Embryonic facial prominence (tissue), 1 donor: ENCODE results near the gene FANCL.
"Not testable (repeated sequence)": the region's sequence is repeated elsewhere in the genome, so short reads cannot be mapped to it uniquely, and the experiment has no call there.

Source experiments
- DNase-seq: peaks from one replicate; pipeline ENCODE4 v3.0.0-alpha.2; 2016; ENCODE audit errors: extremely low spot score

FANCL gene

GRCh38 chr2:58240670-58241545, at the start of gene FANCL:
TSS of gene FANCL (minus strand) at chr2:58241325. CDS start at chr2:58241313, 12 bp downstream.
- peak; percentile 52 for DNase-seq

GRCh38 chr2:58289029-58289428, 47.9 kb upstream of the FANCL start:
- DNase-seq = no peak

- no peak for DNase-seq
Measured at GRCh38 chr2:58283931-58284330, 42.8 kb upstream of the FANCL start.

- DNase-seq = not testable (repeated sequence)
Measured at GRCh38 chr2:58275144-58275543, 34.0 kb upstream of the FANCL start.

GRCh38 chr2:58271826-58272225, 30.7 kb upstream of the FANCL start:
- DNase-seq = no peak

GRCh38 chr2:58268685-58269084, 27.6 kb upstream of the FANCL start:
- DNase-seq = no peak

- DNase-seq = no peak
Measured at GRCh38 chr2:58266211-58266610, 25.1 kb upstream of the FANCL start.

- DNase-seq = no peak
Measured at GRCh38 chr2:58261209-58261608, 20.1 kb upstream of the FANCL start.

GRCh38 chr2:58258456-58258855, 17.3 kb upstream of the FANCL start:
- DNase-seq = not testable (repeated sequence)

GRCh38 chr2:58251331-58252201, 10.4 kb upstream of the FANCL start:
- not testable (repeated sequence) for DNase-seq

GRCh38 chr2:58241546-58241864, 380 bp upstream of the FANCL start:
- DNase-seq = no peak

GRCh38 chr2:58239243-58239925, 1.7 kb downstream of the FANCL start:
- DNase-seq = no peak

- DNase-seq = no peak
Measured at GRCh38 chr2:58237741-58238140, 3.4 kb downstream of the FANCL start.

- no peak for DNase-seq
Measured at GRCh38 chr2:58235984-58236383, 5.1 kb downstream of the FANCL start.

- no peak for DNase-seq
Measured at GRCh38 chr2:58235170-58235569, 6.0 kb downstream of the FANCL start.

GRCh38 chr2:58228299-58228698, 12.8 kb downstream of the FANCL start:
- no peak for DNase-seq

GRCh38 chr2:58227171-58227917, 13.8 kb downstream of the FANCL start:
- DNase-seq = no peak

GRCh38 chr2:58221909-58222308, 19.2 kb downstream of the FANCL start:
- no peak for DNase-seq

GRCh38 chr2:58215429-58215828, 25.7 kb downstream of the FANCL start:
- no peak for DNase-seq

GRCh38 chr2:58210951-58211568, 30.1 kb downstream of the FANCL start:
- DNase-seq = not testable (repeated sequence)

GRCh38 chr2:58207189-58207588, 33.9 kb downstream of the FANCL start:
- no peak for DNase-seq
